GM18861 (cell line): Measurements from ENCODE around the gene NR1D1.
A peak's percentile ranks its signal among the peaks of the same experiment; 100 is the strongest.

Experiments used
- ATAC-seq: cut with Tn5 transposase; IDR thresholded peaks from one replicate; pipeline ENCODE4 v1.9.1; 2021; ENCODE audit not compliant: unreplicated experiment

Gene NR1D1

GRCh38 chr17:40097931-40098845, 2.2 kb downstream of the NR1D1 start:
- ATAC-seq, result no peak

GRCh38 chr17:40097087-40097486, 3.3 kb downstream of the NR1D1 start:
- no peak for ATAC-seq

GRCh38 chr17:40095944-40096791, 4.2 kb downstream of the NR1D1 start:
- peak; percentile 50 for ATAC-seq

GRCh38 chr17:40095351-40095943, 4.9 kb downstream of the NR1D1 start:
- no peak for ATAC-seq

GRCh38 chr17:40094874-40095273, 5.5 kb downstream of the NR1D1 start:
- ATAC-seq, result no peak

- ATAC-seq, result no peak
Observed at GRCh38 chr17:40093580-40094201, 6.7 kb downstream of the NR1D1 start.

GRCh38 chr17:40093005-40093579, 7.3 kb downstream of the NR1D1 start:
- no peak for ATAC-seq

- ATAC-seq, result no peak
Observed at GRCh38 chr17:40092581-40092980, 7.8 kb downstream of the NR1D1 start.

- ATAC-seq, result no peak
Observed at GRCh38 chr17:40091691-40092397, 8.5 kb downstream of the NR1D1 start.

GRCh38 chr17:40090237-40091119, 9.9 kb downstream of the NR1D1 start:
- ATAC-seq, result no peak

GRCh38 chr17:40089077-40089895, 11.1 kb downstream of the NR1D1 start:
- ATAC-seq, result no peak

- ATAC-seq, result no peak
Observed at GRCh38 chr17:40087903-40088718, 12.3 kb downstream of the NR1D1 start.

GRCh38 chr17:40087049-40087794, 13.2 kb downstream of the NR1D1 start:
- ATAC-seq, result no peak

GRCh38 chr17:40086150-40087044, 14.0 kb downstream of the NR1D1 start:
- no peak for ATAC-seq

- no peak for ATAC-seq
Observed at GRCh38 chr17:40084477-40084876, 15.9 kb downstream of the NR1D1 start.

GRCh38 chr17:40079545-40079944, 20.8 kb downstream of the NR1D1 start:
- no peak for ATAC-seq
